Suppressor macrophage (primary cell): ENCODE results near the gene NCEH1.
"Not testable (repeated sequence)": the region's sequence is repeated elsewhere in the genome, so short reads cannot be mapped to it uniquely, and the experiment has no call there.

ENCODE experiments used
- DNase-seq, 4 experiments: peaks; one replicate each; pipeline ENCODE4 v3.0.0-alpha.2; 2020 to 2022
- total RNA-seq, 17 experiments: gene quantifications; one replicate each; lab custom pipeline; 2026; ENCODE audit warnings: mixed read lengths in 6 of 17, inconsistent platforms in 3 of 17; lab: John Stamatoyannopoulos, UW

Gene NCEH1, protein sequence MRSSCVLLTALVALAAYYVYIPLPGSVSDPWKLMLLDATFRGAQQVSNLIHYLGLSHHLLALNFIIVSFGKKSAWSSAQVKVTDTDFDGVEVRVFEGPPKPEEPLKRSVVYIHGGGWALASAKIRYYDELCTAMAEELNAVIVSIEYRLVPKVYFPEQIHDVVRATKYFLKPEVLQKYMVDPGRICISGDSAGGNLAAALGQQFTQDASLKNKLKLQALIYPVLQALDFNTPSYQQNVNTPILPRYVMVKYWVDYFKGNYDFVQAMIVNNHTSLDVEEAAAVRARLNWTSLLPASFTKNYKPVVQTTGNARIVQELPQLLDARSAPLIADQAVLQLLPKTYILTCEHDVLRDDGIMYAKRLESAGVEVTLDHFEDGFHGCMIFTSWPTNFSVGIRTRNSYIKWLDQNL
- 197 to 1,193 (median 588) reads per million in 17 experiments for total RNA-seq

DNA sequence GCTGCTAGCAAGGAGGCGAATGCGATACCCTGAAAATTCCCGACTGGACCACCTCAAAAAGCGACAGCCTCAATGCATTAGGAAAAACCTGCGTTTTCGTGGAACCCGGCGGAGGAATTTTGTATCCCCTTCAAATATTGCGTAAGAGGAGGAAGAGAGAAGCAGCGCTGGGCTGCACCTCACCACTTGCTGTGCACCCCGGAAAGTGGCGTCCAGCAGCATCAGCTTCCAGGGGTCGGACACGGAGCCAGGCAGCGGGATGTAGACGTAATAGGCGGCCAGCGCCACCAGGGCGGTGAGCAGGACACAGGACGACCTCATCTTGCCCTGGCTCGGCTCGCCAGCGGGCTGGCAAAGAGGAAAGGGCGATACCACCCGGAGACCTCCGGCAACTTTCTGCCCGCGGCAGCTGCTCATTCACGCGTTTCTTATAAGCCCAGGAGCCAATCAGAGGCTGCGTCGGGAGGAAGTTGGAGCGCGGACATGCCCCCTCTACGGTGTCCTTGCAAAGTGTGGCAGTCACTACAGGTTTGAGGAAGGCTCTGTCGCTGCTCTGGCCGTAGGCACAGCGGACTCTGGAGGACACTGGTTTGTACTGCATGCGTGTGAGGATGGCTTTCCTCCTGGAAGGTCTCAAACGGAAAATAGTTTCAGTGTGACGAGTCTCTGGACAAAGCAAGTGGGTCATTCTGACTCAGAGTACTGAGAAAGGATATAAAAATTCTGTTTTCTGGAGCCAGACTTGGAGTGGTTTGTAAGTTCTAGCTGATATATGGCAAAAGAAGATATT, at the start of gene NCEH1:
Gene NCEH1, minus strand, starts transcription at position 404 of the 790 bp plus-strand sequence. Its CDS starts 83 bp downstream, at position 321.
- DNase-seq: peak; percentile 95 to 98 (median 96)

DNA sequence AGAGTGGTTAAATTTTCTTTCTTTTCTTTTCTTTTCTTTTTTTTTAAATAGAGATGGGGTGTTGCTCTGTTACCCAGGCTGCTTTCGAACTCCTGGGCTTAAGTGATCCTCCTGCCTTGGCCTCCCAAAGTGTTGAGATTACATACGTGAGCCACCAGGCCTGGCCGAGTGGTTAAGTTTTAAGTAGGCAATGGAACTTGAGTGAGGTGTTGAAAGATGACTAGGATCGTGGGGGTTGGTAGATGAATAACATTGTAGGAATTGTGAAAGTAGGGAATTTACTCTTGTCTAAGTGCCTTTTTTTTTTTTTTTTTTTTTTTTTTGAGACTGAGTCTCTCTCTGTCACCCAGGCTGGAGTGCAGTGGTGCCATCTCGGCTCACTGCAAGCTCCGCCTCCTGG, 49.5 kb upstream of the NCEH1 start:
- DNase-seq: not testable (repeated sequence)

DNA sequence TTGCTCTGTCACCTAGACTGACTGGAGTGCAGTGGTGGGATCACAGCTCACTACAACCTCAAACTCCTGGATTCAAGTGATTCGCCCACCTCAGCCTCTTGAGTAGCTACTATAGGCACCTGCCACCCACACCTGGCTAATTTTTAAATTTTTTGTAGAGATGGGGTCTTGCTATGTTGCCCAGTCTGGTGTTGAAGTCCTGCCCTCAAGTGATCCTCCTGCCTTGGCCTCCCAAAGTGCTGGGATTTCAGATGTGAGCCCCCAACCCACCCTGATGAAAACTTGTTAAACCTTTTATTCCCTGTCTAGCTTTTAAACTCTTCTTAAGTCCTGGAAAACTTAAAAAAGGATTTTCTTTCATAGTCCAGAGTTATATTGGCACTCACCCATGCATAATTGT, 42.3 kb upstream of the NCEH1 start:
- DNase-seq: no peak

DNA sequence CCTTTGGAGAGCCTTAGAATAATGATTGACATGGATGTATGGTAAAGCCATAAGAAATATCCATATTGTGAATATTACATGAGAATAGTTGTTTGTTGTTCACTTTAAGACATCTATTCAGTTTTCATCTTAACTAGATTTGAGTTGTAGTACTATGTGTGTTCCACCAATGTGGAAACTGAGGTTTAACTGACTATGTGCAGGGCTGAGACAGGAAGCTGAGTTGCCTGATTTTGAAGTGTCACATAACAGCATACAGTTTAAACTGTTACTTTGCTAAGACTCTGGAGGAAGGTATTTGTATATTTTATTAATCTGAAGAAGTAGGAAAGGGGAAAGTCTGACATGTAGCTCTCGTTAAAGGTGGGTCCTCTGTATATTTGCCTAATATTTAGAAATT, 41.8 kb upstream of the NCEH1 start:
- no peak for DNase-seq

DNA sequence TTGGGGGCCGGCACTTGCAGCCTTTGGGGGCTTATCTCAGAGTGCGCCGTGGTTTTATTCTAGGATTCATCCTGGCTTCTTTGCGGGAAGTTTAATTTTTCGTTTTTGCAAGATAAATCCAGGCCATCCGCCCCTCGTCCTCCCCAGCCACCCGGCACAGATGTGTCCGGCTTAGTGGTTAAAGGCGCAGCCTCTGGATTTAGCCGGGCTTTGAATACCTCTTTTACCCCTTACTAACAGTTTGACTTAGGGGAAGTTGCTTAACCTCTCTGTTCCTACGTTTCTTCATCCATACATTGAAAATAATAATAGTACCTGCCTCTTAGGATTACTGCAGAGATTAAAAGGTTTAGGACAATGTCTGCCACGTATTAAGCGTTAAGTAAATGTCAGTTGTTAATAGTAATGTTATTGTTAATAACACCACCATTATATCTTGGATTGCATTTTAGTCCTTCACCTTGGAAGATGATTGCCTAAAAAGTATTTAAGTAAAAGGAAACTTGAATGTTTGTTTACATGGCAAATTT, 40.4 kb upstream of the NCEH1 start:
- peak; percentile 27 to 54 (median 50) for DNase-seq

DNA sequence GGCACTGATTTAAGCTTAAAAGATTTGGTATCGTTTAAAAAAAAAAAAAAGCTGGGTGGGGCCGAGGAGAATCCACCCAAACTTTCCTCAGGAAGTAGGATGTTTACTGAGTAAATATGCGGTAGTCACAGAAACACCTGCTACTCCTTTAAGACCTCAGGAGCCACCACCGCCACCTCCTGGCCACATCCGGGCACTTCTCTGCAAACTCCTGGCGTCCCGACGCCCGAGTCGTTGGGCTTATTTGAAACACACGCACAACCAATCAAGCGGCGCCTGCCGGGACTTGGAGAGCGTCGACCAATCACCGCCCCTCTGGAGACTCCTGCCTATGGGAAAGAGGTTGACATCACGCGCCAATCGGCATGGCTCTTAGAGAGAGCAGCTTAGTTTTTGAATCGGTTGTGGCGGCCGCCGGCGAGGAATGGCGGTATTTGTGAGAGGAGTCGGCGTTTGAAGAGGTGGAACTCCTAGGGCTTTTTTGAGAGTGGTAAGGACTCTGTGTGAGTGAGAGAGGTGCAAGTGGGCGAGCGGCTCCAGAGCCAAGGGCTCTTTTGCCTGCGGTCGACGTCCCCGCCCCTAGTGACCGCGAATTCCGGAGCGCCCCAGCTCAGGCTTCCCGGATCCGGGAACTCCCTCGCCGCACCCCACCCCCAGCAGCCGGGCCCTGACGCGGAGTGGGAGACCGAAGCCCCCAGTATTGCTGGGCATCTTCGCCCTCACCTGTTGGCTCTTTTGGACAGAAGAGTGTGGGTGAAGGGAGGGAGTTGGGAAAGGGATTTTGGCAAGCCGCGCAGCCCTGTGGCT, 39.7 kb upstream of the NCEH1 start, which contains the start of gene ECT2:
Gene ECT2, plus strand, starts transcription at position 359 of the 807 bp plus-strand sequence. CDS start 3,805 bp downstream, outside the sequence.
- peak; percentile 99 to 100 (median 99) for DNase-seq

DNA sequence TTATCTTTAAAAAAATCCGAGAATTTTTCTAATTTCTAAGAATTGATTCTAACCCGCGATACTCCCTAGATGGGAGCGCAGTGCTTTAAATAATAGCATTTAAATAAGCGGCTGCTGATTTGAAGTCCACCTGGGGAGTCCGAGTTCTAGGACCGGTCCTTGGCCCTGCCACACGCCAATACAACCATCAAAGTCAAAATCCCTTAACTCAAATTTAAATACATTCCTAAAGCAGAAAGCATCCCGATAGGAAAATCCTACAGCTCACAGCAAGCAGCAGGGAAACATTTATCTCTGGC, 39.2 kb upstream of the NCEH1 start:
- no peak for DNase-seq

DNA sequence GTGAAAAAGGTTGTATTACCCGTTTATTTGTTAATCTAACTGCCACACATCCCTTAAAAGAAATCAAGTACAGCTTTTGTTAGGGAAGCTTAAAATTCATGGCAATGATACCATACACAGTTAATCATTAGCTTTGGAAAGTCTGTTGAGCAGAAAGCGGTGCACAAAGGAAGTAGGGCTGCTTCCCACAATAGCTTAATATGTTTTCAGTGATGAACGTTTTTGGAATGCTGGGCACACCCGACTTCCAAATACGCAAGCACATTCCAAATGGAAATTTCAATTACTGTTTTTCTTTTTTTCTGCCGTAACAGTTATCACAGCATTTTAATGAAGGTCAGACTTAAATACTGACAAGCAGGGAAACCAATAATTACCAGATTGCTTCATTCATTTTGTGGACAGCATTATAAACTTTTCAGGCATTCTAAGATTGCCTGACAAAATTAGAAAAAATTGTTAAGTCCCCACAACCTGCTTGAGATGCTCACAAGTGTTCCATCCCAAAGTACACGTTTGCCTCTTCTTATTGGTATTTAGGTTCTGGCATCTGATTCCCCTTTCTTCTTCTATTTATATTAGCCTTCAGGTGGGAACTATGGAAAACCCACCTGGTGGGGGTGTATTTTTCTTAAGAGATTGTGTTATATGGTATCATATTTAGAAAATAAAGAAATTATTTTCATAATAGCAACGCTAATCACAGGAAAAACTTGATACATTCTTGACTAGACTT, 38.5 kb upstream of the NCEH1 start:
- no peak for DNase-seq

DNA sequence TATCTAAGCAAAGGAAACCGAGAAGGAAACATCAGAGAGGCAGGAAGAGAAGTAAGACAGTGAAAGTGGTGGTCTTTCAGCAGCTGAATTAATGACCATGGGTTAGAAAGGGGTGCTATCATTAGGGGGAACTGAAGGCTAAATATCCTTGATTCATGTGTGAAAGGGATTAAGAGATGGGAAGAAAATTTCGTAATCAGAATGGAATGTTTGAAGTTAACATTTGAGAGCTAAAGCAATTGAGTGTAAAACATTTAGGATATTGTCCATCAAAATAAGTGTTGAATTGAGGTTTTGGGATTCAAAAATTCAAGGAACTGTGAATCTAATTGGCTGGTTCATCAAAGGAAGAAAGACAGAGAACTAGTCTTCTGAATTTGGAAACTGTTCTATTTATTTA, 35.6 kb upstream of the NCEH1 start:
- DNase-seq: no peak

DNA sequence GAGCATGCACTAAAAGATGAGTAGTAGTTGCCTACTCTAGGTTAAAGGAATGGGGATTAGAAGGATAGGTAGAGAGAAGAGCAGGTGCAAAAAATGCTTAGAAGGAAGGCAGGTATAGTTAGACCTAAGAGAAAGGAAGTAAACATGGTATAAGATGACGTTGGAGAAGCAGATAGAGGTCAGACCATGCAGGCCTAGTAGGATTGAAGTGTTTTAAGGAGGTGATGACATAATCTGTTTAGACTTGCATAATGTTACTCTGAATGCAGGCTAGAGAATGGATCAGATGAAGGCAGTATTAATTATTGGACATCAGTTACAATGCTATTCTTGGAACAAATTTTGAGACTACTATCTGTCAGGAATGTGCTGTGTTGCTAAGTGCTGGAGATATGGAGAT, 28.6 kb upstream of the NCEH1 start:
- no peak for DNase-seq

DNA sequence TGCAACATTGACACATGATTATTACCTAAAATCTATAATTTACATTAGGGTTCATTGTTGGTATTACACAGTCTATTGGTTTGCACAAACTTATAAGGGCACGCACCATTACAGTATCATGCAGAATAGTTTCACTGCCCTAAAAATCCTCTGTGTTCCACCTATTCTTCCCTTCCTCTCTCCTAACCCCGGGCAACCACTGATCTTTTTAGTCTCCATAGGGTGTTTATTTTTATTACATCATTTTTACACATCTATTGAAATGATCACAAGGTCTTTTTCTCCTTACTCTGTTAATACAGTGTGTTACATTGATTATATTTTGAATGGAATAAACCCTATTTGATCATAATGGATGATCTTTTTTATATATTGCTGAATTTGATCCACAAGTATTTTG, 24.1 kb upstream of the NCEH1 start:
- no peak for DNase-seq

DNA sequence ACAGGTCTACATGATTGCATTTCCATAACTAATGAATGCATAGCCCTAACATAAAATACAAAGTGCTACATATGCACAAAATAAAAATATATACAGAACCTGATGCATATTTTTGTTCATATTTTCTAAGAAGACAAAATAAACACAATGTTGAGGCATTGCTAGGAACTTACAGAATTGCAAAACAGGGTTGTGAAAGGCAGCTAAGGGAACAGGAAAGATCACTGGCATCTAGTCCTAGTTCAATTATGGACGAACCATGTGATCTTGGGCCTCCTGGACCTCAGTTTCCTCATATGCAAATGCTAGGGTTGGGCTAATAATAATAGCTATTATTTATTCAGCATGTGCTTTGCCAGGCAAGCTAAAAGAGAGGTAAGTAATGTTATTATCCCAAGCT, 15.5 kb upstream of the NCEH1 start:
- peak in 3 of 4 experiments; percentile 32 to 63 (median 33) for DNase-seq

DNA sequence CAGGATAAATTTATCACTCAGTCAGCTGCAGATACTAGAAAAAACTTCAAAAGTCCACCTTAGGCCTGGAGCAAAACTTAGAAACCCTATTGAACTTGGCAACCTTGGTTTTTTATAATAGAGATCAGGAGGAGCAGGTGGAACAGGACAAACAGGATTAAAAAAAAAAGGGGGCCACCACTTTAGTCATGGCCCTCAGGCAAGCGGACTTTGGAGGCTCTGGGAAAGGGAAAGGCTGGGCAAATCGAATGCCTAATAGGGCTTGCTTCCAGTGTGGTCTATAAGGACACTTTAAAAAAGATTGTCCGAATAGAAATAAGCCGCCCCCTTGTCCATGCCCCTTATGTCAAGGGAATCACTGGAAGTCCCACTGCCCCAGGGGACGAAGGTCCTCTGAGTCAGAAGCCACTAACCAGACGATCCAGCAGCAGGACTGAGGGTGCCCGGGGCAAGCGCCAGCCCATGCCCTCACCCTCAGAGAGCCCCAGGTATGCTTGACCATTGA, 11.7 kb upstream of the NCEH1 start:
- DNase-seq: not testable (repeated sequence)

DNA sequence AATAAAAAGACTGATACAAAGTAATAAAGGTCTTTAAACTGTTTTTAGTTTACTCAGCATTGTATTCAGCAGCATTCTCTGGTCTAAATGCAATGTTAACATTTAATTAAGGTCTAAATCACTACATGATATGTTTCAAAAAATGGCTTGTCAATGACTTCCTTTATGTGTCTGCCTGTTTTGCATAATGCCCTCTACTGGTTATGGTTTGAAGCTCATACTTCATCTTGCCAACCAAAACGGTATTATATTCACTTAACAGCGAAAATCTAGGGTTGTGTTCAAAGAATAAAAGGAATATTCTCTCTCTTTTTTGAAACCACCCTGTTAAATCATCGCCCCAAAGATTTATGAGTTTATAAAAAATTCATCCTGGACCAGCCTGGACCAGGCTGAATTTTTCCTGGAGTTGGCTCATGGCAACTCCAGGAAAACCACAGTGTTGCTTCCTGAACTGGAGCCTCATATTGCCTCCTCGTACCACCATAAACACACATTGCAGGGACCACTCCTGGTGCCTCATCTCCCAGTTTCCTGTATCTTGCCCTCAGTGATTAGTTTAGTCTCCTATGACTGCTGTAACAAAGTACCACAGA, 6.7 kb upstream of the NCEH1 start:
- DNase-seq: peak in 2 of 4 experiments; percentile 48 to 55

DNA sequence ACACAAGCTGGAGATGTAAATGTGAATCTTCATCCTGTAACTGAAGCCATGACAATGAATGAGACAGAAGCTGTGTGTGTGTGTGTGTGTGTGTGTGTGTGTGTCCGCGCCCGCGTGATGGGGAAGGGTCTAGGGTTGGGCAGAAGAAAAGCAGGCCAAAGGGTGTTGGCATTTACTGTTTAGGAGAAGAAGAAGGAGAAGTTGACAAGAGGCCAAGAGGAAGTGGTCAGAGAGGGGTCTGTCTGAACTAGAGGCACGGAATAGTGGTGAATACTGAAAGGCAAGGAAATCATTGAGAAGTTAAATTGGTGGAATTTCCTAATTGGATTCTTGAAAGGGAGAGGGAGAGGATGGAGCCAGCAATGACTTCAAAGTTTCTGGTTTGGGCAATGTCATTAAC, 5.6 kb upstream of the NCEH1 start:
- DNase-seq: peak; percentile 80 to 93 (median 89)

DNA sequence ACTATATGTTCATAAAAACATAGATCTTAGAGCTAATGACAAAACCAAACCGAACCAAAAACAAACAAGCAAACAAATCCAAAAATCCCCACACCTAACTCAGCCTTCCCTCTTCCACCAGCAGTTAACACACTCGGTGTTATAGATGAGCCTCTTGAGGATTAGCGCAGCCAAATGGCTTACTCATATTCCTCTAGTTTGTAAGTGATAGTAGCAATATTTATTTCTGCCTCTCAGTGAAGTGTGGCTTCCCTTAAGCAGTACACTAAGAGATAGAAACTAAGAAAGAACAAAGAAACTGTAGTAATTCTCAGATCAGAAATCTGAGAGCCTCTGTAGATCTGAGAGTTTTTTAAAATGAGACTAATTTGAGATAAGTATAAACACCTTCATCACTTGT, 2.4 kb upstream of the NCEH1 start:
- no peak for DNase-seq

DNA sequence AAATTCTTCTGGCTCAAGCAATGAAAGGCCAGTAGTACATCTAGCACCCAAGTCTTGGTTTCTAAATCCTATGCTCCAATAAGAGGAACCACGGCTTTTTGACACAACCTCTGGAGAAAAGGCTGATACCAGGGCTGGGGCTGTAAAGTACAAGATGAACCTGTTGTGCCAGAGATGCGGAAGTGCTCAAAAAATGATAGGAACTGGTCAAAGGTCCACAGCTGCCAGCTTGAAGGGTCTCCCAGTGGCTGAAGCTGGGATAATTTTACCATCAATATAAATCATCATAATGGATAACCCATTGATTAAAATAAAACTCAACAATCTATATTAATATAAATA, 558 bp upstream of the NCEH1 start:
- DNase-seq: peak in 3 of 4 experiments; percentile 60 to 77 (median 73)

DNA sequence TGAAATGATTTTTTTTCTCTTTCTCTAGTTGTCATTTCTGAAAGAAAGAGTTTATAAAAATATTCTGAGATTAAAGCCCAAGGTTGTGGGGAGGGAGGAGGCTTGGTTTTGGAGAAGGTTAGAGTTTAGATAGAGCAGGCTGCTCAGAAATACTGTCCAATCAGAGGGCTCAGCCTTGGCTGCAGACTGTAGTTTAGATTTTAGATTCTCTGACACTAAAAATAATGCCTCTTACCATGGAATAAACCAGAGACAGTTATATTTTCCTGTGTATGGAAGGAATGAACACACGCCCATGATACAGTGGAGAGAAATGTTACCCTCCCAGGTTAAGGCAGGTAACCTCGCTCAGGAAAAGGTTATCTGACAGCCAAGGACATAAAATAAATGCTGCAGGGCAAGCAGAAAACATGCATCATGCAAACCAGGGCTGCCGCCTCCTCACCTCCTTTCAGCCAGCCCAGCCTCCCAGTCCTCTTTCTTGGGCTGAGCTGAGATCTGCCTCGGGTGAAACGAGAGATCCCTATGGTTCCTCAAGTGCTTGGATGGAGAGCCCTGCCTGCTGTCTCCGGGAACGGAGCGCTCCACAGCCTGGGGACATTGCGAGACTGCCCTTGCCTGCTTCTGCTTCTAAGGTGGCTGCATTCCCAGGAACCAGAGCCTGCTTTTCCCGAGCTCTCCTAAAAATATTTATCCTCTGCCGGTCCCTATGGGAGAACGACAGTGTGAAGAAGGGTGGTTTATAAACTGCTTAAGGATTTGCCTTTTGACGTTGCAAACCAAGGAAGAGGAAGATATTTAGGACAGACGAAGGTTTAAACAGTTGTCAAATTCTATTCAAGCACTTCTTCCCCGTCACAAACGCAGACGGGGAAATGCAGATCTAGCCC, 848 bp downstream of the NCEH1 start:
- peak; percentile 33 to 58 (median 50) for DNase-seq

DNA sequence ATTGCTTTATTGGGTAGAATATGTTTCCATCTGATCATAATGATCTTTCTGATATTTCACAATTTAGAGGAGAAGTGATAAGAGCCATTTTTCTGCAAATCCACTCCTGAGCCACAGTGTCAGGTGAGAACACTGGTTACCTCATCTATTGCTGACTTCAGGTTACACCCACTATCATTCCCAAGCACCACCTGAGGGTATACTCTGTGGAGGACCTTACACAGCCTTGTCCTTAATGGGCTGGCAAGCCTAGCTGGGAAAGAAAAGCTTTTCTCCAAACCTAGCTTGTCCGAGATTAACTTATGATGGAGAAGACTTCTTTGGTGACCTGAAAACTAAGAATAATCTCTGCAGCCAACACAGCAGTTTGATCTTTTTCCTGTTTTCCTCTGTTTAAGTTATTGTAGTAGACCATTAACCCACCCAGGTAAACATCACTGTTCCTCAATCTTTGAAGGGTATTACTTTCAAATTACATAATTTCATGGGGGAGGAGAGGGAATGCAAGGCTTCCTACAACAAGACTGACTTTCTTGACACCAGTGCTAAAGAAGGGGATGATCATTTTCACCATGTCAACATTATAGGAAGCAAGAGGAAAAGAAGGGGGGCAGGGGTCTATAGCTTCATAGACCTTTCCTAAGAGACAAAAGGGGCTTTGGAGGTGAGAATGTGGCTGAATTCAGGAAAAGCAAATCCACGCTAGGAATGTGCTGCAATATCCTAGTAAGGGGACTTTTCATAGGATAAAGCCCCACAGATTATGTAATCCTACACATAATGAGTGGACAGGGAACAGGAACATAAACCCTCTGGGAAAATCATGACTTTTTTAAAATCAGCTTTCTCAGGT, 1.7 kb downstream of the NCEH1 start:
- peak in 1 of 4 experiments; percentile 30 for DNase-seq
